HG03060 (cell line): Measurements from ENCODE around the gene IFITM10.

Source experiments
- ATAC-seq: cut with Tn5 transposase; IDR thresholded peaks from one replicate; pipeline ENCODE4 v1.9.1; 2021; ENCODE audit warnings: low read depth, moderate number of reproducible peaks; ENCODE audit not compliant: unreplicated experiment

The IFITM10 gene

DNA sequence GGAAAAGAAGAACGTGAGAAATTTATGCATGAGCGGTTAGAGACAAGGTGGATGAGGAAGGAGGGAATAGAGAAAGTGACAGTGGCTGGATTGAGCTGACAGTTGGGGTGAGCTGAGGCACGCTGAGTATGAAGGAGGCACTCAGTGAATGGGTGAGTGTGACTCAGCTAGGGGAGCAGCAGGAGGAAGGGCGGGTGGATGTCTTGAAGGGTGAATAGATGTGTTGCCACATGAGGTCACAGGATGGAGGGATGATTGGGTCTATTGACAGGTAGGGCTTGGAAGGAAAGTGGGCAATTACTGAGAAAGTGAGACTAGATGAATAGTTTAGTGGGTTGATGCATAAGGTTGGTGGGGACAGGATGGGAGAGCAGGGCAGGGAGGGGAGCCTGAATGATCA lies 8.0 kb downstream of the IFITM10 start:
- ATAC-seq: no peak

- no peak for ATAC-seq
These were observed 8.7 kb downstream of the IFITM10 start for GRCh38 chr11:1741741-1742140.

GRCh38 chr11:1740786-1741530 lies 9.4 kb downstream of the IFITM10 start:
- no peak for ATAC-seq

GRCh38 chr11:1739576-1739975 lies 10.8 kb downstream of the IFITM10 start:
- no peak for ATAC-seq

DNA sequence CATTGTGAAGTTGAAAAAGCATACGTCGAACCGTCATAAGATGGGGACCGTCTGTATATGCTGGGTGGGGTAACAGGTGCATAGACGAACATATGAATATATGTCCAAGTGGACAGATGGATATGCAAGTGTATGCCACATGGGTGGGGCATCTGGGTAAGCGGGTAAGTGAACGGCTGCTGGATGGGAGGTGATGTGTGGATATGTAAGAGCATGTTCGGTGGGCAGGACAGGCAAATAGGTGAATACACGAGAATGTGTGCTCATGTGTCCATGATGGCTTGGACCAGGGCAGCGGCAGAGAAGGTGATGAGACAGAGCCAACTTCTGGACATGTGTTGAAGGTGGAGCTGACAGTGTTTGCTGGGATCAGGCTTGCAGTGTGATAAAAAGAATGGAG lies 12.0 kb downstream of the IFITM10 start:
- ATAC-seq: no peak

DNA sequence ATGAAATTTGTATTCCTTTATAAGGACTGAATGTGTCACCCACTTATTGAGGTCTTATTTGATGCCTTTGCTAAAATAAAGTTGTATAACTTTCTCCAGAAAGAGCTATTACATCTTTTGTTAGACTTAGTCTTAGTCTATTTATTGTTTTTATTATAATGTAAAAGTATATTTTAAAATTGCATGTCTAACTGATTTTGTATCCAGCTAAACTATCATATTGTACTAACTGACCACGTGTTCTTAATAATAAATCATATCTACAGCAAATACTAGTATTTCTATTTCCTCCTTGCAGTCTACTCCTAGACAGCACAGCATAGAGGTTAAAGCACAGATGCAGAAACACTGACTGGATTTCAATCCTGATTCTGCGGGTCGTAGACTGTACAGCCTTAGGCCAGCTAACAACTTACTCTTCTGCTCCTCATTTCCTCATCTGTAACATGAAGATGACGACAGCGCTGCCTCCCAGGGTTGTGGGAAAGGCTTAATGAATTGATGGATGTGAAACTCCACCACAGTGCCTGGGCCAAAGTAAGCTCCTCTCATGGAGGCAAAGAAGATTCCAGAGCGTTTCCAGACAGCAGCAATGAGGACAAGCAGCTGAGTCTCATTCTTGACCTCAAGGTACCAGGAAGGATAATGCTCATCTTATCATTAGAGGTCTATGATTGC lies 13.2 kb downstream of the IFITM10 start:
- no peak for ATAC-seq

GRCh38 chr11:1736447-1736992 lies 13.9 kb downstream of the IFITM10 start:
- ATAC-seq: no peak

DNA sequence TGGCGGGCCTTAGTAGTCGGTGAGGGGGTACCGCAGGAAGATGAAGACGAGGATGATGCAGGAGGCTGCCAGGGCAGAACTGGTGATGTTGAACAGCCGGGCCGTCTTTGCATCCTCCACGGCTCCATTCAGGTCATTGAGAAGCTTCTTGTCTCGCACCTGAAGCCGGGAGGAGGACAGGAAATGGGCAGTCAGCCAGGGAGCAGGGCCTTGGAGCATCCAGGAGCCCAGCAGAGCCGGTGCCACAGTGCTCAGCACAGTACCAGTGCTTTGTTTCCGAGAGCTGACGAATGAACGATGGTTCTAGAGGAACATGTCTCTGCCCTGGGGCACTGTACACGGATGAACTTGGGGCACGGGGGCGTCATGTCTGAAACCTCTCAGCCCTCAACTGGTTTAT lies 15.1 kb downstream of the IFITM10 start:
- ATAC-seq: no peak

DNA sequence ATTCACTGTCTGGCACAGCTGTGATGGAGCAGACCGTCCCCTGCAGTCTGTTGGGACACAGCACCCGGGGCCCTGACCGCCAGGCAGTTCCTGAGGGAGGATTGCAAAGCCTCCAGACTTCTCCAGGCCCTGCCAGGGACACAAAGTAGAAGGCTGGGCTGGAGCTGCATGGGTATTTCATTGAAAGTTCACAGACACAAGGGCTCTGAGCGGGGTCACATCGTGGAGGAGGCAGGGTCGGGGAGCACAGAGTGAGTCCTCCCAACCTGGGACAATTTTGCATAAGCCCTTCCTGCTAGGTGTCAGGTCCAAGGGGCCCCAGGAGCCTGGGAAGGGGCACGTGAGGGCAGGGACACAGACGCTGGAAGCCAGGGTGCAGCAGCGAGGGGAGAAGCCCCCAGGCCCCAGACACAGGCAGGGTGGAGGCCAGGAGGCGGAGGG lies 15.7 kb downstream of the IFITM10 start:
- ATAC-seq: no peak

- ATAC-seq: no peak
These were observed 16.4 kb downstream of the IFITM10 start for GRCh38 chr11:1733716-1734640.

- no peak for ATAC-seq
These were observed 17.2 kb downstream of the IFITM10 start for GRCh38 chr11:1733009-1733715.

- no peak for ATAC-seq
These were observed 17.9 kb downstream of the IFITM10 start for GRCh38 chr11:1732418-1733008.

GRCh38 chr11:1731451-1732059 lies 18.8 kb downstream of the IFITM10 start:
- ATAC-seq: no peak

DNA sequence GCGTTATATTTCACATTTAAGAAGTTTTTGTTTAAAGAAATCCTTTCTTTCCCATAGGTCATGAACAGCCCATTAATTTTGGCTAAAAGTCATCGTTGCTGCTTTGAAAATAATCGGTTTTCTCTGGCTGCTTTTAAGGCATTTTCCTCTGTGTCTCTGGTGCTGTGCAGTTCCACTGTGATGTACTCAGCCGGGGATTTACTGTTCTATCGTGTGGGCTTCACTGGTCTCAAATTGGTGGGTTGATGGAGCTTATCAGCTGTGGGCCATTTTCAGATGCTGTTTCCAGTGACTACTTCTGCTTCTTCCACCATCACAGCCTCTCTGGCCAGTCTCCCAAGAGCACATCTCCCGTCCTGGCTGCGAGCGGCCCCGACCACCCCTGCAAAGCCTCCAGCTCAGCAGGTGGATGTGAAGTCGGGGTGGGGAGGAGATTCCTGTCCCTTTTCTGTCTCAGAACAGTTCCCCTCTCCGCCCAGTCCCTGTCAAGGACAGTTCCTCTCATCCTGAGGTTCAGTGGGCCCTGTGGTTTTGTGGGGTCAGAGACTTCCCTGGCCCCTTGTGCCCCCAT lies 20.3 kb downstream of the IFITM10 start:
- ATAC-seq: no peak

GRCh38 chr11:1729692-1730011 lies 20.7 kb downstream of the IFITM10 start:
- ATAC-seq: no peak

DNA sequence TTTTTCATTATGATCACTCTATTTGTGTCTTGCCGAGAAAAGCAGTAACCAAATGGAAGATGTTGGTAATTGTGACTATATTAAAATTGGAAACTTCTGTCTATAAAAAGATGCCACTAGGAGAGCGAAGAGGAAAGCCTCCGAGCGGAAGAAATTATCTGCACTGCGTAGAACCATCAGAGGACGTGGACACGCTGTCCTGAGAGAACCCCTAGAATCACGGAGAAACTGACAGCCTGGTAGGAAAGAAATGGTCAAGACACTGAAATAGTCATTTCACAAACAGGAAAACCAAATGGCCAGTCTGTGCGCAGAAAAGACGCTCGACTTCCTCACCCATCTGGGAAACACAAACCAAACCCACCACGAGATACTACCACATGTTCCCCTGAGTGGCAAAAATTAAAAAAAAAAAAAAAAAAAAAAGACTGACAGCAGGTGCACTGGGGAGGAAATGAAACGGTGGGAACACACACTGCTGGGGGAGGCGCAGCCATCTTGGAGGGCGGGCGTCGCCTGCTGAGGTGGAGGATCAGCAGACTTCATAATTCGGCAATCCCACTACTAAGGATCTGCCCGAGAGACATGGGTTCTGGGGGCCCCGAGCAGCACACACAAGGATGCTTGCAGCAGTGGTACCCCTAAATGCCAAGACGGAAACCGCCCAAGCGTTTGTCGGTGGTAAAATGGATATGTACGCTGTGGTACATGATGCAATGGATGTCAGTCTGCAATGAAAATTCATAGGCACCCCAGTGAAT lies 21.3 kb downstream of the IFITM10 start:
- no peak for ATAC-seq

DNA sequence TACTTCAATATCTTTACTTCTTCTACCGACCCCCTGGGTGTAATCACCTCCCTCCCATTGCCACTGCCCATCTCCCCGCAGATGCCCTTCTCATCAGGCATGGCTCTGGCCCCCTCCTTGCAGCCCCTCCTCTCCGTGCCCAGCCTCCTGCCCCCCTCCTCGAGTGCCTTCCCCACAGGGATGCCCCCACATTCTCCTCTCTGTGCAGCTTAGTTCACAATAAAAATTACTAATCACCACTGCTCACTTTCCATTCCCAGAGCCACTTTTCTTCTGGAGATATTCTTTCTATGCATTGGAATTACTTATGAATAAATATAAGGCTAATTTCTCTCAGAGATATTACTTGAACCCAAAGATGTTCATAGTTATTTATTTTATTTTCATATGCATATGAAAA lies 22.1 kb downstream of the IFITM10 start:
- no peak for ATAC-seq

GRCh38 chr11:1727861-1728260 lies 22.5 kb downstream of the IFITM10 start:
- ATAC-seq: no peak
